Measurements from ENCODE around the gene PIM3.

The PIM3 gene

DNA sequence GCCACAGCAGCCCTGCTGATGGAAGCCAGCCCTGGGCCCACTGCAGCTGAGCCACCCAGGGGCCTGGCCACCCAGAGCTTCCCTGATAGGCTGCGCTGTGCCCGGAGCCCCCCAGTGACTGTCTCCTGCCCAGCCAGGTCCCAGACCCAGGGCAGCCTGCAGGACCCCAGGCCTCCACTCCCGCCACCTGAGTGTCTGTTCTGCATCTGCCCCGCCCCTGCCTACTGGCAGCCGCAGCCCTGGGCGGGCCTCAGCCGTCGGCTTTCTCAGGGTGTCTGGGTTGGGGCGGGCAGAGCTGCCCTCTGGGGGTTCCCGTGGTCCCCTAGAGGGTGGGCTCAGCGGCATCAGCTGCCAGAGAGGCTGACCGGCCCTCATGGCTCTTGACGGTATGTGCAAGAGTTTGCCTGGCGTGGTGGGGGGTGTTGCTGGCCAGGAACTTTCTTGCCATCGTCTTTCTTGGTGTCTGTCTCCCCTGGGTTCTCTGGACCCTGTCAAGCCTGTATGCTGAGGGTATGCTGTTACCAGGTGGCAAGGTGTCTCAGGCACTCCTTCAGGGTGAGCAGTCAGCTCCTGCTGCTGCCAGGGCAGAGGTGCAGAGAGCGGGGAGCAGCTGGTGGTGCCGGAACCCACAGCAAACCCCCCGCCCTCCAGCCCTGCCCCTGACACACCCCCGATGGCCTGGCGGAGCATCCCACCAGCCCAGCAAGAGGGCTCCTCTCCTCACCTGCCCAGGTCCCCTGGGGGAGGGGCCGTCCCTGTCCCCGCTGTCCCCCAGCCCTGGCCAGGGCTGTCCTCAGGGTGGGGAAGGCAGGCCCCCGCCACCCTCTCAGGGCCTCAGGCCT lies 12.2 kb upstream of the PIM3 start:
- H3K4me3 ChIP-seq (ENCODE audit: control insufficient read depth, low read depth, low read length) = no peak overlapping the region
- DNase-seq (ENCODE audit: low read depth) = no peak
- TF ChIP-seq, protein P1, sequence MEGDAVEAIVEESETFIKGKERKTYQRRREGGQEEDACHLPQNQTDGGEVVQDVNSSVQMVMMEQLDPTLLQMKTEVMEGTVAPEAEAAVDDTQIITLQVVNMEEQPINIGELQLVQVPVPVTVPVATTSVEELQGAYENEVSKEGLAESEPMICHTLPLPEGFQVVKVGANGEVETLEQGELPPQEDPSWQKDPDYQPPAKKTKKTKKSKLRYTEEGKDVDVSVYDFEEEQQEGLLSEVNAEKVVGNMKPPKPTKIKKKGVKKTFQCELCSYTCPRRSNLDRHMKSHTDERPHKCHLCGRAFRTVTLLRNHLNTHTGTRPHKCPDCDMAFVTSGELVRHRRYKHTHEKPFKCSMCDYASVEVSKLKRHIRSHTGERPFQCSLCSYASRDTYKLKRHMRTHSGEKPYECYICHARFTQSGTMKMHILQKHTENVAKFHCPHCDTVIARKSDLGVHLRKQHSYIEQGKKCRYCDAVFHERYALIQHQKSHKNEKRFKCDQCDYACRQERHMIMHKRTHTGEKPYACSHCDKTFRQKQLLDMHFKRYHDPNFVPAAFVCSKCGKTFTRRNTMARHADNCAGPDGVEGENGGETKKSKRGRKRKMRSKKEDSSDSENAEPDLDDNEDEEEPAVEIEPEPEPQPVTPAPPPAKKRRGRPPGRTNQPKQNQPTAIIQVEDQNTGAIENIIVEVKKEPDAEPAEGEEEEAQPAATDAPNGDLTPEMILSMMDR (IDR thresholded peaks at IDR 0.05; ENCODE audit: control insufficient read depth, insufficient read depth, low read depth, low read length, missing control alignments) = no peak

- no peak for DNase-seq (ENCODE audit: low read depth)
- H3K4me3 ChIP-seq (ENCODE audit: control insufficient read depth, low read depth, low read length) = no peak overlapping the region
- TF ChIP-seq, protein P1 (IDR thresholded peaks at IDR 0.05; ENCODE audit: control insufficient read depth, insufficient read depth, low read depth, low read length, missing control alignments) = no peak
Observed at GRCh38 chr22:49948958-49949913, 11.3 kb upstream of the PIM3 start.

- no peak overlapping the region for H3K4me3 ChIP-seq (ENCODE audit: control insufficient read depth, low read depth, low read length)
- DNase-seq (ENCODE audit: low read depth) = no peak
- TF ChIP-seq, protein P1 (IDR thresholded peaks at IDR 0.05; ENCODE audit: control insufficient read depth, insufficient read depth, low read depth, low read length, missing control alignments) = no peak
Observed at GRCh38 chr22:49949914-49950292, 10.7 kb upstream of the PIM3 start.

GRCh38 chr22:49950396-49950994 lies 10.1 kb upstream of the PIM3 start:
- TF ChIP-seq, protein P1 (IDR thresholded peaks at IDR 0.05; ENCODE audit: control insufficient read depth, insufficient read depth, low read depth, low read length, missing control alignments) = no peak
- no peak for DNase-seq (ENCODE audit: low read depth)
- H3K4me3 ChIP-seq (ENCODE audit: control insufficient read depth, low read depth, low read length) = no peak overlapping the region

GRCh38 chr22:49951000-49951677 lies 9.4 kb upstream of the PIM3 start:
- no peak for DNase-seq (ENCODE audit: low read depth)
- H3K4me3 ChIP-seq (ENCODE audit: control insufficient read depth, low read depth, low read length) = no peak overlapping the region
- TF ChIP-seq, protein P1 (IDR thresholded peaks at IDR 0.05; ENCODE audit: control insufficient read depth, insufficient read depth, low read depth, low read length, missing control alignments) = no peak

DNA sequence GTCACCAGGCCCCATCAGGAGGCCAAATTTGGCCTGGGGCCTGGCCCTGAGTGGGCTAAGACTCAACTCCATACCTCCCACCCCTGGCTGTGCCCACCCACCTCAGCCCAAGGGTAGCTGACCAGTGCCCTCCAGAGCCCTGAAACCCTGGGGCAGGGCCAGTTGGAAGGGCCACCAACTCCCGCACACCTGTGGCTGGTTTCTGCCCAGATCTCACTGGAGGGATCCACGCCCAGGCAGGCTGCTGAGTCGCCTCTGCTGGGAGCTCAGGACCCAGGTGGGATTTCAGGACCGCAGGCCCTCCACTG lies 8.9 kb upstream of the PIM3 start:
- no peak for DNase-seq (ENCODE audit: low read depth)
- no peak overlapping the region for H3K4me3 ChIP-seq (ENCODE audit: control insufficient read depth, low read depth, low read length)
- TF ChIP-seq, protein P1 (IDR thresholded peaks at IDR 0.05; ENCODE audit: control insufficient read depth, insufficient read depth, low read depth, low read length, missing control alignments) = no peak

Data from AG09309 (cell line).